HepG2 (cell line): Measurements from ENCODE around the gene RRP9. TPM values are rescaled to one million over a fixed set of nuclear protein-coding genes. Genes with fewer than 3 reads are reported as not detected.

Source experiments
- ATAC-seq: fragments of 200-7000 bp; cut with Tn5 transposase; 3 replicates; pipeline ENCODE4 v1.9.1; 2020; ENCODE audit warnings: mild to moderate bottlenecking, moderate library complexity
- BruUV-seq: library from RNA; stranded (reverse); fragments of 400-500 nt; replicated peaks from 2 replicates; lab custom pipeline; 2021; lab: Mats Ljungman, UMichigan
- CTCF ChIA-PET: fragments of 300-600 bp; formaldehyde crosslinking; extraction: SDS; loops from one replicate; lab custom pipeline; 2021; ENCODE audit warnings: low total read pairs, inconsistent platforms, low intra/inter-chr PET ratio; lab: Yijun Ruan, JAX
- POLR2A ChIA-PET: fragments of 350-600 bp; sonication (Branson Sonifier 250); formaldehyde crosslinking; loops from one replicate; lab custom pipeline; 2020; ENCODE audit warnings: antibody characterized with exemption, inconsistent platforms; lab: Yijun Ruan, JAX
- DNase-seq: peaks from one replicate; pipeline ENCODE4 v3.0.0-alpha.2; 2015; ENCODE audit warnings: low spot score
- FAIRE-seq: peaks from 3 replicates; lab custom pipeline; 2011; peaks lifted over from hg19 to GRCh38; lab: Jason Lieb, UNC
- H2AFZ ChIP-seq: one replicate; pipeline ENCODE4 v1.6.1; 2011; ENCODE audit warnings: low read length, inconsistent platforms
- H3K27ac ChIP-seq: fragments of 300-600 bp; 3 replicates; pipeline ENCODE4 v1.8.0; 2011; ENCODE audit warnings: mixed run types, mild to moderate bottlenecking, mixed read lengths, low read length, inconsistent platforms; ENCODE audit not compliant: insufficient read depth; ENCODE audit errors: extremely low read length
- H3K27me3 ChIP-seq, 2 experiments: fragments of 200-600 bp in 1 of 2; 2 replicates in 1 of 2; 3 replicates in 1 of 2; pipeline versions ENCODE4 v1.6.0 to v1.8.0; 2011; ENCODE audit warnings: low read length in 2 of 2, mild to moderate bottlenecking in 2 of 2, moderate library complexity in 2 of 2, inconsistent platforms in 1 of 2; ENCODE audit not compliant: insufficient read depth in 2 of 2, control insufficient read depth in 1 of 2
- H3K36me3 ChIP-seq, 2 experiments: fragments of 200-600 bp in 1 of 2; replicated peaks in 1 of 2; 2 replicates in 1 of 2; 3 replicates in 1 of 2; pipeline versions ENCODE4 v1.5.1 to v1.8.0; 2011; ENCODE audit warnings: low read length in 2 of 2, inconsistent platforms in 1 of 2; ENCODE audit not compliant: insufficient read depth in 2 of 2, control insufficient read depth in 1 of 2
- H3K4me1 ChIP-seq: 2 replicates; pipeline ENCODE4 v1.5.1; 2012; ENCODE audit warnings: low read length, inconsistent platforms; ENCODE audit not compliant: insufficient read depth
- H3K4me2 ChIP-seq: 2 replicates; pipeline ENCODE4 v1.6.0; 2011; ENCODE audit warnings: low read depth, low read length, inconsistent platforms
- H3K4me3 ChIP-seq, 3 experiments: fragments of 200-600 bp in 1 of 3; sonication (generic), shearing (Covaris generic) in 1 of 3; replicated peaks in 1 of 3; 2 replicates each; pipeline ENCODE4 v1.5.1; 2011 to 2016; ENCODE audit warnings: low read length in 3 of 3, inconsistent platforms in 2 of 3, low read depth in 2 of 3, mild to moderate bottlenecking in 2 of 3, control low read depth in 1 of 3, mixed read lengths in 1 of 3; ENCODE audit not compliant: insufficient read depth in 1 of 3
- H3K79me2 ChIP-seq: one replicate; pipeline ENCODE4 v1.6.1; 2011; ENCODE audit warnings: low read length, inconsistent platforms; ENCODE audit not compliant: insufficient read depth
- H3K9ac ChIP-seq: 2 replicates; pipeline ENCODE4 v1.6.0; 2011; ENCODE audit warnings: mild to moderate bottlenecking, low read depth, low read length, inconsistent platforms; ENCODE audit not compliant: insufficient read depth
- H3K9me3 ChIP-seq: 2 replicates; pipeline ENCODE4 v1.5.1; 2012; ENCODE audit warnings: mild to moderate bottlenecking, low read length
- H4K20me1 ChIP-seq: 2 replicates; pipeline ENCODE4 v1.6.0; 2011; ENCODE audit warnings: inconsistent platforms, mild to moderate bottlenecking, low read length, moderate library complexity; ENCODE audit not compliant: insufficient read depth
- AGO2 ChIP-seq: fragments of 200-400 bp; formaldehyde crosslinking; optimal IDR thresholded peaks from 2 replicates; pipeline ENCODE3; 2017; ENCODE audit warnings: mild to moderate bottlenecking, low read depth, low read length, moderate library complexity
- AKAP8 ChIP-seq: sonication (generic); formaldehyde crosslinking; IDR thresholded peaks from 2 replicates; pipeline ENCODE4 v1.5.1; 2020; ENCODE audit warnings: mild to moderate bottlenecking, missing genetic modification reagents
- HDAC1 ChIP-seq: sonication (generic); formaldehyde crosslinking; IDR thresholded peaks from 2 replicates; pipeline ENCODE4 v1.5.1; 2020; ENCODE audit warnings: mild to moderate bottlenecking, missing genetic modification reagents
- SAP130 ChIP-seq: IDR thresholded peaks from 2 replicates; pipeline ENCODE4 v1.6.1; 2016; ENCODE audit warnings: low read depth
- TCF12 ChIP-seq, 2 experiments: fragments of 450-650 bp in 1 of 2; sonication (generic) in 1 of 2; formaldehyde crosslinking in 1 of 2; IDR thresholded peaks; 2 replicates each; pipeline versions ENCODE4 v1.6.1 to v1.8.0; 2017 to 2022; ENCODE audit warnings: antibody characterized with exemption in 1 of 2, mild to moderate bottlenecking in 1 of 2, missing genetic modification reagents in 1 of 2, moderate library complexity in 1 of 2
- ZBTB1 ChIP-seq: sonication (generic); formaldehyde crosslinking; IDR thresholded peaks from 2 replicates; pipeline ENCODE4 v1.4.0; 2020; ENCODE audit warnings: missing genetic modification reagents, borderline replicate concordance
- ZFP41 ChIP-seq: sonication (generic); formaldehyde crosslinking; IDR thresholded peaks from 2 replicates; pipeline ENCODE4 v1.4.0; 2020; ENCODE audit warnings: mild to moderate bottlenecking, missing genetic modification reagents, borderline replicate concordance
- ZFP62 ChIP-seq: sonication (generic); formaldehyde crosslinking; IDR thresholded peaks from 2 replicates; pipeline ENCODE4 v1.4.0; 2020; ENCODE audit warnings: missing genetic modification reagents
- ZFX ChIP-seq: sonication (generic); formaldehyde crosslinking; IDR thresholded peaks from 2 replicates; pipeline ENCODE4 v1.4.0; 2020; ENCODE audit warnings: mild to moderate bottlenecking, low read depth, missing genetic modification reagents, moderate library complexity
- ZNF841 ChIP-seq: sonication (generic); formaldehyde crosslinking; IDR thresholded peaks from 2 replicates; pipeline ENCODE4 v1.8.1; 2023; ENCODE audit warnings: missing genetic modification reagents, borderline replicate concordance
- WGBS: methylation state at CpG from one replicate; pipeline ENCODE4 v1.1.6; 2017; ENCODE audit warnings: low lambda C conversion rate; 5-methylcytosine and 5-hydroxymethylcytosine counted together
- in situ Hi-C: cut with HindIII; loops from 2 replicates; pipeline ENCODE4 v1.10.0; 2017; ENCODE audit warnings: low pct_unique_long_range_greater_than_20kb; ENCODE audit not compliant: extremely low pct_ligation_motif_present
- intact Hi-C: fragments of 100-400 bp; cut with micrococcal nuclease; formaldehyde crosslinking; loops from one replicate; pipeline ENCODE4 v1.10.0; 2022; ENCODE audit not compliant: unreplicated experiment
- polyA plus RNA-seq, 8 experiments: library from polyadenylated mRNA; depleted of rRNA in 3 of 8; stranded (reverse) in 7 of 8; unstranded in 1 of 8; fragments of >200 nt; fragmentation: Illumina TruSeq in 4 of 8; extraction: Trizol in 4 of 8; gene quantifications; 2 replicates each; pipeline versions ENCODE4 v1.2.1 to v1.2.3, GENCODE V29; 2011 to 2016; ENCODE audit warnings: low read depth in 4 of 8, missing spikeins in 1 of 8, mixed read lengths in 1 of 8; ENCODE audit not compliant: insufficient read depth in 1 of 8
- total RNA-seq, 5 experiments: library from RNA; depleted of rRNA; stranded (reverse); fragments of >200 nt; fragmentation: Illumina TruSeq; extraction: Trizol; gene quantifications; 2 replicates each; pipeline ENCODE4 v1.2.3, GENCODE V29; 2016; ENCODE audit warnings: low read depth in 1 of 5
- TF ChIP-seq, protein P1 (sequence below): sonication (generic); formaldehyde crosslinking; IDR thresholded peaks from 2 replicates; pipeline ENCODE4 v1.5.0; 2020; ENCODE audit warnings: missing genetic modification reagents
- TF ChIP-seq, protein P2 (sequence below): sonication (generic); formaldehyde crosslinking; IDR thresholded peaks from 2 replicates; pipeline ENCODE4 v1.8.0; 2023; ENCODE audit warnings: mild to moderate bottlenecking, missing genetic modification reagents
- TF ChIP-seq, protein P3 (sequence below): sonication (generic); formaldehyde crosslinking; IDR thresholded peaks from 2 replicates; pipeline ENCODE4 v1.5.0; 2020; ENCODE audit warnings: mild to moderate bottlenecking, low read depth, missing genetic modification reagents, borderline replicate concordance
- TF ChIP-seq, protein P4 (sequence below): sonication (generic); formaldehyde crosslinking; IDR thresholded peaks from 2 replicates; pipeline ENCODE4 v1.4.0; 2020; ENCODE audit warnings: missing genetic modification reagents, borderline replicate concordance
- TF ChIP-seq, protein P5 (sequence below): sonication (generic); formaldehyde crosslinking; IDR thresholded peaks from 2 replicates; pipeline ENCODE4 v1.5.1; 2020; ENCODE audit warnings: missing genetic modification reagents, mild to moderate bottlenecking, borderline replicate concordance
- TF ChIP-seq, protein P6 (sequence below): sonication (generic); formaldehyde crosslinking; IDR thresholded peaks from 2 replicates; pipeline ENCODE4 v1.4.0; 2020; ENCODE audit warnings: mild to moderate bottlenecking, missing genetic modification reagents

RRP9 gene
- total and polyA plus RNA-seq, 2 of the 13 experiments (the other 11 are each of a cell fraction or from before 2014, with no cell fraction given): 14.8 to 44.0 TPM

DNA sequence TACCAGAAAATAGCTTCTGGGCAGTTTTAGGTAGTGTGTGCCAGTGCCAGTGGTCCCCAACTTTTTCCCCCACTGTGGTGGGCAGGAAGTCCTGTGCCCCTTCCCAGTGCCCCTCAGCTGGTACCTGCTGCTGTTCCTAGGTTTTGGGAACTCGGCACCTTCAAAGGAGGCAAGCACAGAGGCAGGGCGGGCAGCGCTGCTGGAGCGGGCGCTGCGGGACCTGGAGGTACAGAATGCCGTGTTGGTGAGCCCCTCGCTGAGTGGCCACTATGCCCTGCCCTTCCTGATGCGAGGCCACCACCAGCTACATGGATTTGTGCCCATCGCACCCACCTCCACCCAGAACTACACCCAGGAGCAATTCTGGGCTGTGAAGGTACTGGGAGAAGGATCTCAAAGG, 38.5 kb upstream of the RRP9 start (continued):
- TF ChIP-seq AKAP8 (CRISPR knock-in tag) (no peak), ZFP41 (CRISPR knock-in tag) (no peak), HDAC1 (CRISPR knock-in tag) (no peak), ZBTB1 (CRISPR knock-in tag) (no peak), SAP130 (CRISPR knock-in tag) (no peak)

DNA sequence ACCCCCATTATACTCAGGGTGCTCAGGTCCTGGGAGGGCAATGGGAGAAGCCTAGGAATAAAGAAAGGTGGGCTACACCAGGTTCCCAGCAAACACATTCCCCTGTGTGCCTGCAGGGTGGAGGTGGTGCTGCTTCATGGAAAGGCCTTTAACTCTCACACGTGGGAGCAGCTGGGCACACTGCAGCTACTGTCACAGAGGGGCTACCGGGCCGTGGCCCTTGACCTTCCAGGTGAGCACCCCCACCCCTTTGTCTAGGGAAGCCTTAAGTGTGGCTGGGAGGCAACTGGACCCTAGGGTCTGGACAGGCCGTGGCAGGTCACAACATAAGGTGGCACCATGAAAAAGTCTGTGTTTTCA, 36.4 kb upstream of the RRP9 start:
- H3K4me3 ChIP-seq: no peak overlapping the region
- H3K4me2 ChIP-seq: no peak overlapping the region
- H3K4me1 ChIP-seq: peaks cover 32% of the 10 kb centered on the region
- H3K27ac ChIP-seq: no peak overlapping the region
- no peak overlapping the region for H2AFZ ChIP-seq
- ChIA-PET CTCF (no interaction called here), POLR2A (interaction anchor here (1.4 to 1.6 kb wide), 2 partner anchors 35 to 69 kb away, joined by 3 to 4 read pairs; partner anchors contain the start of gene PARP3)
- 100% methylated on average over 1 of the region's 4 CpGs for WGBS
- intact Hi-C loops (no loop called here), in situ Hi-C loops (no loop called here)
- BruUV-seq: no TSS peak
- DNase-seq: no peak
- peaks cover 9% of the 10 kb centered on the region for H3K79me2 ChIP-seq
- H3K36me3 ChIP-seq: no peaks in the 10 kb centered on the region; a peak in 1 of 5 replicates
- no peaks in the 10 kb centered on the region for H4K20me1 ChIP-seq
- no peaks in the 10 kb centered on the region; a peak in 1 of 5 replicates for H3K27me3 ChIP-seq
- no peak for FAIRE-seq
- H3K9ac ChIP-seq: no peak overlapping the region
- no peaks in the 10 kb centered on the region for H3K9me3 ChIP-seq
- ATAC-seq: no peak
- TF ChIP-seq ZFX: no peak
- TF ChIP-seq, protein P1, sequence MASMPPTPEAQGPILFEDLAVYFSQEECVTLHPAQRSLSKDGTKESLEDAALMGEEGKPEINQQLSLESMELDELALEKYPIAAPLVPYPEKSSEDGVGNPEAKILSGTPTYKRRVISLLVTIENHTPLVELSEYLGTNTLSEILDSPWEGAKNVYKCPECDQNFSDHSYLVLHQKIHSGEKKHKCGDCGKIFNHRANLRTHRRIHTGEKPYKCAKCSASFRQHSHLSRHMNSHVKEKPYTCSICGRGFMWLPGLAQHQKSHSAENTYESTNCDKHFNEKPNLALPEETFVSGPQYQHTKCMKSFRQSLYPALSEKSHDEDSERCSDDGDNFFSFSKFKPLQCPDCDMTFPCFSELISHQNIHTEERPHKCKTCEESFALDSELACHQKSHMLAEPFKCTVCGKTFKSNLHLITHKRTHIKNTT: no peak
- TF ChIP-seq, protein P2, sequence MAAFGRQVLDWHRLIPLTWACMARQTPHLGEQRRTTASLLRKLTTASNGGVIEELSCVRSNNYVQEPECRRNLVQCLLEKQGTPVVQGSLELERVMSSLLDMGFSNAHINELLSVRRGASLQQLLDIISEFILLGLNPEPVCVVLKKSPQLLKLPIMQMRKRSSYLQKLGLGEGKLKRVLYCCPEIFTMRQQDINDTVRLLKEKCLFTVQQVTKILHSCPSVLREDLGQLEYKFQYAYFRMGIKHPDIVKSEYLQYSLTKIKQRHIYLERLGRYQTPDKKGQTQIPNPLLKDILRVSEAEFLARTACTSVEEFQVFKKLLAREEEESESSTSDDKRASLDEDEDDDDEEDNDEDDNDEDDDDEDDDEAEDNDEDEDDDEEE: no peak
- TF ChIP-seq, protein P3, sequence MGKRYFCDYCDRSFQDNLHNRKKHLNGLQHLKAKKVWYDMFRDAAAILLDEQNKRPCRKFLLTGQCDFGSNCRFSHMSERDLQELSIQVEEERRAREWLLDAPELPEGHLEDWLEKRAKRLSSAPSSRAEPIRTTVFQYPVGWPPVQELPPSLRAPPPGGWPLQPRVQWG: no peak
- TF ChIP-seq, protein P4, sequence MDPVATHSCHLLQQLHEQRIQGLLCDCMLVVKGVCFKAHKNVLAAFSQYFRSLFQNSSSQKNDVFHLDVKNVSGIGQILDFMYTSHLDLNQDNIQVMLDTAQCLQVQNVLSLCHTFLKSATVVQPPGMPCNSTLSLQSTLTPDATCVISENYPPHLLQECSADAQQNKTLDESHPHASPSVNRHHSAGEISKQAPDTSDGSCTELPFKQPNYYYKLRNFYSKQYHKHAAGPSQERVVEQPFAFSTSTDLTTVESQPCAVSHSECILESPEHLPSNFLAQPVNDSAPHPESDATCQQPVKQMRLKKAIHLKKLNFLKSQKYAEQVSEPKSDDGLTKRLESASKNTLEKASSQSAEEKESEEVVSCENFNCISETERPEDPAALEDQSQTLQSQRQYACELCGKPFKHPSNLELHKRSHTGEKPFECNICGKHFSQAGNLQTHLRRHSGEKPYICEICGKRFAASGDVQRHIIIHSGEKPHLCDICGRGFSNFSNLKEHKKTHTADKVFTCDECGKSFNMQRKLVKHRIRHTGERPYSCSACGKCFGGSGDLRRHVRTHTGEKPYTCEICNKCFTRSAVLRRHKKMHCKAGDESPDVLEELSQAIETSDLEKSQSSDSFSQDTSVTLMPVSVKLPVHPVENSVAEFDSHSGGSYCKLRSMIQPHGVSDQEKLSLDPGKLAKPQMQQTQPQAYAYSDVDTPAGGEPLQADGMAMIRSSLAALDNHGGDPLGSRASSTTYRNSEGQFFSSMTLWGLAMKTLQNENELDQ (CRISPR knock-in tag): no peak
- TF ChIP-seq, protein P5, sequence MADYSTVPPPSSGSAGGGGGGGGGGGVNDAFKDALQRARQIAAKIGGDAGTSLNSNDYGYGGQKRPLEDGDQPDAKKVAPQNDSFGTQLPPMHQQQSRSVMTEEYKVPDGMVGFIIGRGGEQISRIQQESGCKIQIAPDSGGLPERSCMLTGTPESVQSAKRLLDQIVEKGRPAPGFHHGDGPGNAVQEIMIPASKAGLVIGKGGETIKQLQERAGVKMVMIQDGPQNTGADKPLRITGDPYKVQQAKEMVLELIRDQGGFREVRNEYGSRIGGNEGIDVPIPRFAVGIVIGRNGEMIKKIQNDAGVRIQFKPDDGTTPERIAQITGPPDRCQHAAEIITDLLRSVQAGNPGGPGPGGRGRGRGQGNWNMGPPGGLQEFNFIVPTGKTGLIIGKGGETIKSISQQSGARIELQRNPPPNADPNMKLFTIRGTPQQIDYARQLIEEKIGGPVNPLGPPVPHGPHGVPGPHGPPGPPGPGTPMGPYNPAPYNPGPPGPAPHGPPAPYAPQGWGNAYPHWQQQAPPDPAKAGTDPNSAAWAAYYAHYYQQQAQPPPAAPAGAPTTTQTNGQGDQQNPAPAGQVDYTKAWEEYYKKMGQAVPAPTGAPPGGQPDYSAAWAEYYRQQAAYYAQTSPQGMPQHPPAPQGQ (CRISPR knock-in tag): no peak
- TF ChIP-seq AGO2: no peak
- no peak for TF ChIP-seq ZFP62 (CRISPR knock-in tag)
- TF ChIP-seq, protein P6, sequence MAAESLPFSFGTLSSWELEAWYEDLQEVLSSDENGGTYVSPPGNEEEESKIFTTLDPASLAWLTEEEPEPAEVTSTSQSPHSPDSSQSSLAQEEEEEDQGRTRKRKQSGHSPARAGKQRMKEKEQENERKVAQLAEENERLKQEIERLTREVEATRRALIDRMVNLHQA (CRISPR knock-in tag): no peak
- TF ChIP-seq ZNF841 (CRISPR knock-in tag): no peak
- no peak for TF ChIP-seq TCF12 (IDR thresholded peaks at IDR 0.05)
- no peak for TF ChIP-seq TCF12 (CRISPR knock-in tag; IDR thresholded peaks at IDR 0.05)
